Hematopoietic multipotent progenitor cell treated with erythropoietin and hydrocortisone succinate and interleukin-3 and kit ligand, for 4 days (in vitro differentiated cells): Measurements from ENCODE around the gene SIL1.

Experiments used
- DNase-seq: peaks from one replicate; pipeline ENCODE4 v3.0.0-alpha.2; 2015

SIL1 gene

GRCh38 chr5:138972836-138973235, 225.3 kb downstream of the SIL1 start:
- no peak for DNase-seq

DNA sequence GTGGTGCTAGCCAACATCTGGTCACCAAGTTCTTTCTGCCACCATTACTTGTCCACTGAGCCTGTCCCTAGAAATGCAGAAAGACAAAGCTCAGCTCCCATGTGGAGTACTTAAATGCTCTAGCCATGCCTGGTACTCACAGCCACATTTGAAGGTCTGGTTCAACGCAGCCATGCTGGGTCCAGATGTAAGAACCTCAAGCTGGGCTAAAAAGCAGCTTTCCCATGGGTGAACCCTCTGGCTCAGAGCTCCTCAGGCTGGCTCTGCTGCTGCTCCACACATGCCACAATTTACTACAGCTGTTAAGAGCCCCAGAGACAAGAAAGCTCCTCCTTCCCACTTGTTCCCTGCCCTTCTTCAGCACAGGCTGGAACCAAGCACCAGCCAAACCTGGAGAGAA, 225.9 kb downstream of the SIL1 start:
- DNase-seq = no peak

GRCh38 chr5:138969323-138970002, 228.7 kb downstream of the SIL1 start:
- DNase-seq = no peak

GRCh38 chr5:138968601-138969000, 229.6 kb downstream of the SIL1 start:
- DNase-seq = no peak

GRCh38 chr5:138967791-138968448, 230.2 kb downstream of the SIL1 start:
- DNase-seq = no peak

- DNase-seq = no peak
Measured at GRCh38 chr5:138966236-138966985, 231.8 kb downstream of the SIL1 start.

- DNase-seq = no peak
Measured at GRCh38 chr5:138965626-138966025, 232.5 kb downstream of the SIL1 start.

DNA sequence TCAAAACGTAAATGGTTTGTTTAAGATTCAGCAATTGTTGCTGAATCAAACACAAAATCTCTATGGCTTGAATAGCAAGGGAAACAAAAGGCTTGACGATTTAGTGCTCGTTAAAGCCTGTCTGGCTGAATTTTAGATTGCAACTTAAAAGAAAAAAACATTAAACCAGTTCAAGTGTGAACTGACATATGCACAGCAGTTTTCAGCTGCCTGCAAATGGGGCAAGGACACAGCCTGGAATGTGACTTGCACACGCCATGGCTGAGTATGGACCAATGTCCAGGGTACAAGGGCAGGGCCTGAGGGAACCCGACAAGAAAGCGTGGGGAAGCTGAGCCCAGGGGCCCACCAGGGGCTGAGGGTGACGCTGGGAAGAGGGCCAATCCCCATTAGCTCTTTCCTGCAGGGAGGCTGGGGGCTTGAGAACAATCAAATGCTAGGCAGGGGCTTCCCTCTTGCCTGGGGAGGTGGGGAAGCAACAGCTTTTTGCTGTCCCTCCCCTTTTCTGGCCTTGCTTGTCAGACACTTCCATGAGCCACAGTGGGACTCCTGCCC, 233.4 kb downstream of the SIL1 start:
- no peak for DNase-seq

- no peak for DNase-seq
Measured at GRCh38 chr5:138963763-138964371, 234.3 kb downstream of the SIL1 start.

DNA sequence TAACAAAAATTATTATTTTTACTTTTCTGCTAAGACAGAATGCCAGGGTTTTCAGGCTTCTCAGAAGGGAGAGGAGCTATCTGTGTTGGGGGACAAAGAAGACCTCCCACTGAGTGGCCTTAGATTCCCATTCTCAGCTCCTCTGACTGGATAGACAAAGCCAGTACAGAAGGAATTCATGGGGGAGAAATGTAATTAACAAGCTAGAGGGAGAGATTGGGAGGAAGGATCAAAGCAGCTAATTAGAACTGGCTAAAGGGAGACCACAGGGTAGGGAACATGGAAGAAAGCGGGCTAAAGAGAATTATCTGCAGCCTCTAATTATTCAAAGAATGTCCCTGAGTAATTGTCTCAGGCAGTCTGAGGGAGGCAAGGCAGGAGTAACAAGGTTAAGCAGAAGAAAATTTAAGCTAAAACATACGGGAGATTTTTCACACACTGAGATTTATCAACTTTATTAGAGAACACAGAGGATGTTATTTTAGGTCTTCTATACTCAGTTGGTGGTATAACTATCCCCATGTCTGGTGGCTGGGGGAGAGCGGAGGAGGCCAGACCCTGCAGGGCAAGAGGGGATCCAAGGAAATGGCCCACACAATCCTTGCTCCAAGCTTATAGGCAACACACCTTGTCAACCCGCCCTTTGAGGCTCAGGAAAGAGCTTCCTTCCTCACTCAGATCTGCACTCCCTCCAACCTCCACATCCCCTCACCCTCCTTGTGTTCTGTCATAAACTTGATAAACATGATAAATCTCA, 235.4 kb downstream of the SIL1 start:
- no peak for DNase-seq

DNA sequence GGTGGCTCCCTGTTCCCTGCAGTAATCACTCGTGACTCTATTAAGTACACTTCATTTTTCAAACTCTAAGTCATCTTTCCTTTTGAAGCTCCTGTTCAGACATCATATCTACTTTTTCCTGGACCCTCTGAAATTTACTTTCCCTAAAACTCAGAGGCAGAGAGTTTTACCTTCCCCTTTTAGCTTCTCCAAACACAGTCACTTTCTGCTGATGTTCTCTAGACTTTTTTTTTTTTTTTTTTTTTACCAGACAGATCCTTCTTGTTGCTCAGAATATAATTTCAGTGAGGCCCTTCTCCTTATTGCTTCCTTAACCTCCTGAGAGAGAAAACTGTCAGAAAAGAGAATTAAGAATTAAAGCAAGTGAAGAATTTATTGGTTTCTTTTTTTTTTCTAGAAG, 236.4 kb downstream of the SIL1 start:
- DNase-seq = no peak

DNA sequence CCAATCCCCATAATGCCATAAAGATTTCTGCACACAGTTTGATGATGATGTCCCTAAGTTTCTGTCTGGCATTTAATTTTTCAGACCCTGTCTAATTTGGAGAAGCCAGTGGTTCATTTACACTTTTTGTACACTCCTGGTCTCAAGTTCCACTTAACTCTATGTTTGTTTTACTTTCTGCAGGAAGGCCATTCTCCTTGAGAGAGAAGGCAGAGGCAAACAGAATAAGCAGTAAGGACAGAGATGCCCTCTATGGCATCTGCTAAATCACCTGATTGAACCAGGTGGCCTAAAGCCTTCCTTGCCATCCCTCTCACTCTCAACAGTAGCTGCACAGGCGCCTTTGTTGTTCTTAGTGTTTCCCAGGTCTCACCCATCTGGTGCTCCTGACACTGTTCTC, 236.9 kb downstream of the SIL1 start:
- no peak for DNase-seq

GRCh38 chr5:138960145-138960692, 237.9 kb downstream of the SIL1 start:
- DNase-seq = no peak

DNA sequence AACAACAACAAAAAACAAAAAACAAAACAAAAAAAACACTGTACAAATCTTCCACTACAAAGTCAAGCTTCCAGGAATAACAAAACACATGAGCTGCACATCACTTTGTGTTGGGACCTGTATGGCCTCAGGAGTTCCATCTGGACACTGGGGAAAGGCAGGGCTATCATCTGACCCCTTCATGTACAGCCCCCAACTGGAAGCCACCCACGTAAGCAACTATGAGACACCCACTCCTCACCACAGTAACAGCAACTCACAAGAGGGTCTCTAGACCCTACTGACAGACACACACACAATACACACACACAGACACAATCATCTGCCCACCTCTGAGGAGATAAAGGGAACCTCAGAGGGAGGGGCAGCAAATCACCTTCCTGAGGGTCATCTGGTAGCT, 241.4 kb downstream of the SIL1 start:
- DNase-seq = no peak

- no peak for DNase-seq
Measured at GRCh38 chr5:138955671-138956295, 242.4 kb downstream of the SIL1 start.

- DNase-seq = no peak
Measured at GRCh38 chr5:138955013-138955660, 243.0 kb downstream of the SIL1 start.

DNA sequence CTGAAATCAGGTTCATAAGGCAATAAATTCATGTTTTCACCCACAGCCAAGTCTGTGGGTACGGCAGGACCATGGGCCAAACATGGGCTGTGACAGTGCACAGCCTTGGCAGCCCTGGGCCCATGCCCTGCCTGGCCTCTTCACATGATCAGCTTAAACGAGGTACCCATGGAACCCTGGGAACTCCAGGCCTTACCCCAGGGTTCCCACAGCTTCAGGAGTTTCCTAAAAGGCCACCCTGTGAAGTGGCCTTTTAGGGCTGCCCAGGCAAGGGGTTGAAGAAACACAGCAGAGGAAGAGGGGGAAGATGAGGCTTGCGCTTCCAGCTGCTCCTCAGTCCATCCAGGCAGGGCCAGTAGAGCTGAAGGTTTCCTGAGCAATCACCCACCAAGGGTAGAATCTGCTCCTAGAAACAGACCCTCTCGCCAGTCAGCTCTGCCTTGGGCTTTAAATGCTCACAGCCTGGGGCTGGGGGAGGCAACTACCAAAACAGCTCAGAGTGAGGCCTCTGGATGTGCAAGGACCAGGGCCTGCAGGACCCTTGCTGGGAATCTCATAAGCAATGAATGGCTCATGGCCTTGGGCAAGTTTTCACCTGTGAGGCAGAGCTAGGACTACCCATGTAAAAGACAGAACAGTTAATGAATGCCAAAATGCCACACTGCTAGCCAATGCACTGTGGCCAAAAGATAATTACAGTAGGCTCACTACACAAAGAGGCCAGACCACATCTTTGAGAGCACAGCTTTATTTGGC, 243.7 kb downstream of the SIL1 start:
- DNase-seq = no peak

DNA sequence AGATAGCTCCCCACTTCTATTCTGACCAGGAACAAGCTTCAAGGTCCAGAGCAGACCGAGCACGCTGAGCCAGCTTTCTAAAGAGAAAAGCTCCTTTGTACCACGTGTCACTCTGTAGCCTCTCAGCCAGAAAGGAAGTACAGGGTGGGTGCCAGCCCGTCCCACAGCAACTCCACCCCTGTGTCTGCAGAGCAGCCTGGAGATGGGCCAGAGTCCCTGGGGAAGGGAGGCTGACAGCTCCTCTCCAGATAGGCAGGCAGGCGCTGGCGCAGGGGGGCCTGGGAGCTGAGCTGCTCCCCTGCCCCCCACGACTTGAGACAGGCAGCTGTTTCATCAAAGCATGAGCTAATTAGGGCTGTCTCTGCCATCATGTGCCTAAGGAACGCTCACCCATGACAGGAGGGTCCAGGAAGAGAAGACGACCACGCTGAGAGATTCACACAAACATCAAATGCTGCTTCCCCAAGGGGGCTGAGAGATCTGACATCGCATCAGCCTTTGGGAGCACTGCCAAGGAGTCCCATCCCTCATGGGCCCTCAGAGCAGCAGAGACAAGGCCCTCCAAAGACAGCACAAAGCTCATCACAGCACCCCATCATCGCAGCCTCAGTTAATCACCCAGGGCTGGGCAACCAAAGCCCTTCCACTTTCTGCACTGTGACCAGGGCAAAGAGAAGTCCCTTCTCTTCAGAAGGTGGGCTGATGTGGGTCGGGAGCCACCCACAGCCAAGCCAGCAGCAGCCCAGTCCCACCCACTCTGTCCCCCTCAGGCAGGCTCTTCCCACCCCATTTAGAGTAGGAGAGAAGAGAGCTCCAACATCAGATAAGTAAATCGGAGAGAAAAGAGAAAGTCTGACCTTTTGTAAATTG, 244.5 kb downstream of the SIL1 start:
- DNase-seq = peak; percentile 94

GRCh38 chr5:138952962-138953361, 245.2 kb downstream of the SIL1 start:
- DNase-seq = peak; percentile 76
